HUES48 (cell line): ENCODE data around the gene A1CF.
"Not testable (repeated sequence)": the region's sequence is repeated elsewhere in the genome, so short reads cannot be mapped to it uniquely, and the experiment has no call there.

Source experiments
- H3K27ac ChIP-seq: one replicate; pipeline ENCODE4 v1.7.0; 2013; ENCODE audit warnings: low read depth, low read length, inconsistent platforms
- H3K27me3 ChIP-seq: 2 replicates; pipeline ENCODE4 v1.6.1; 2013; ENCODE audit warnings: mild to moderate bottlenecking, low read length; ENCODE audit not compliant: control insufficient read depth, insufficient read depth
- H3K36me3 ChIP-seq: 2 replicates; pipeline ENCODE4 v1.6.1; 2013; ENCODE audit warnings: low read length; ENCODE audit not compliant: control insufficient read depth, insufficient read depth
- H3K4me1 ChIP-seq: 2 replicates; pipeline ENCODE4 v1.6.1; 2013; ENCODE audit warnings: mild to moderate bottlenecking, low read length; ENCODE audit not compliant: control insufficient read depth, insufficient read depth
- H3K4me3 ChIP-seq: 2 replicates; pipeline ENCODE4 v1.5.1; 2013; ENCODE audit warnings: mild to moderate bottlenecking, low read depth, low read length
- H3K9ac ChIP-seq: 2 replicates; pipeline ENCODE4 v1.6.1; 2013; ENCODE audit warnings: mild to moderate bottlenecking, low read depth, low read length, moderate library complexity
- H3K9me3 ChIP-seq: 2 replicates; pipeline ENCODE4 v1.6.1; 2013; ENCODE audit warnings: low read length; ENCODE audit not compliant: control insufficient read depth, insufficient read depth

A1CF gene

GRCh38 chr10:50908366-50908765 lies 22.9 kb upstream of the A1CF start:
- Histone ChIP-seq H3K4me3 (no peak overlapping the region), H3K27me3 (no peaks in the 10 kb centered on the region), H3K9ac (no peak overlapping the region), H3K36me3 (no peaks in the 10 kb centered on the region), H3K27ac (no peak overlapping the region), H3K4me1 (no peaks in the 10 kb centered on the region), H3K9me3 (no peaks in the 10 kb centered on the region)

GRCh38 chr10:50905797-50906196 lies 20.4 kb upstream of the A1CF start:
- not testable (repeated sequence) for H3K4me3 ChIP-seq, H3K4me1 ChIP-seq, H3K27me3 ChIP-seq, H3K9me3 ChIP-seq, H3K9ac ChIP-seq, H3K27ac ChIP-seq, H3K36me3 ChIP-seq

GRCh38 chr10:50896721-50897120 lies 11.3 kb upstream of the A1CF start:
- no peak overlapping the region for H3K27ac ChIP-seq
- H3K4me3 ChIP-seq: no peak overlapping the region
- H3K27me3 ChIP-seq: no peaks in the 10 kb centered on the region
- no peaks in the 10 kb centered on the region for H3K4me1 ChIP-seq
- H3K36me3 ChIP-seq: no peaks in the 10 kb centered on the region
- H3K9me3 ChIP-seq: no peaks in the 10 kb centered on the region
- H3K9ac ChIP-seq: no peak overlapping the region

- Histone ChIP-seq H3K27ac (no peak overlapping the region), H3K4me3 (no peak overlapping the region), H3K9me3 (no peaks in the 10 kb centered on the region), H3K36me3 (no peaks in the 10 kb centered on the region), H3K4me1 (no peaks in the 10 kb centered on the region), H3K27me3 (no peaks in the 10 kb centered on the region), H3K9ac (no peak overlapping the region)
Measured at GRCh38 chr10:50894312-50894711, 8.9 kb upstream of the A1CF start.

GRCh38 chr10:50892467-50892866 lies 7.0 kb upstream of the A1CF start:
- H3K27ac ChIP-seq: no peak overlapping the region
- H3K9ac ChIP-seq: no peak overlapping the region
- H3K27me3 ChIP-seq: no peaks in the 10 kb centered on the region
- no peaks in the 10 kb centered on the region for H3K4me1 ChIP-seq
- H3K4me3 ChIP-seq: no peak overlapping the region
- no peaks in the 10 kb centered on the region for H3K36me3 ChIP-seq
- no peaks in the 10 kb centered on the region for H3K9me3 ChIP-seq

GRCh38 chr10:50884302-50884701 lies 1.1 kb downstream of the A1CF start:
- Histone ChIP-seq H3K36me3 (no peaks in the 10 kb centered on the region), H3K9ac (no peak overlapping the region), H3K27ac (no peak overlapping the region), H3K9me3 (no peaks in the 10 kb centered on the region), H3K27me3 (no peaks in the 10 kb centered on the region), H3K4me3 (no peak overlapping the region), H3K4me1 (no peaks in the 10 kb centered on the region)

GRCh38 chr10:50883629-50884028 lies 1.8 kb downstream of the A1CF start:
- no peak overlapping the region for H3K4me3 ChIP-seq
- no peaks in the 10 kb centered on the region for H3K27me3 ChIP-seq
- no peaks in the 10 kb centered on the region for H3K4me1 ChIP-seq
- H3K36me3 ChIP-seq: no peaks in the 10 kb centered on the region
- H3K27ac ChIP-seq: no peak overlapping the region
- H3K9me3 ChIP-seq: no peaks in the 10 kb centered on the region
- no peak overlapping the region for H3K9ac ChIP-seq

- Histone ChIP-seq H3K9ac (no peak overlapping the region), H3K9me3 (no peaks in the 10 kb centered on the region), H3K4me1 (no peaks in the 10 kb centered on the region), H3K36me3 (no peaks in the 10 kb centered on the region), H3K4me3 (no peak overlapping the region), H3K27me3 (no peaks in the 10 kb centered on the region), H3K27ac (no peak overlapping the region)
Measured at GRCh38 chr10:50882540-50882983, 2.9 kb downstream of the A1CF start.

GRCh38 chr10:50881046-50881445 lies 4.4 kb downstream of the A1CF start:
- H3K4me3 ChIP-seq, H3K4me1 ChIP-seq, H3K27ac ChIP-seq, H3K9ac ChIP-seq, H3K27me3 ChIP-seq, H3K9me3 ChIP-seq, H3K36me3 ChIP-seq: not testable (repeated sequence)

- Histone ChIP-seq H3K9me3 (no peaks in the 10 kb centered on the region), H3K27ac (no peak overlapping the region), H3K36me3 (no peaks in the 10 kb centered on the region), H3K4me3 (no peak overlapping the region), H3K9ac (no peak overlapping the region), H3K27me3 (no peaks in the 10 kb centered on the region), H3K4me1 (no peaks in the 10 kb centered on the region)
Measured at GRCh38 chr10:50876429-50876828, 9.0 kb downstream of the A1CF start.

- no peaks in the 10 kb centered on the region for H3K36me3 ChIP-seq
- H3K9me3 ChIP-seq: no peaks in the 10 kb centered on the region
- H3K9ac ChIP-seq: no peak overlapping the region
- no peaks in the 10 kb centered on the region for H3K4me1 ChIP-seq
- no peaks in the 10 kb centered on the region for H3K27me3 ChIP-seq
- H3K4me3 ChIP-seq: no peak overlapping the region
- H3K27ac ChIP-seq: no peak overlapping the region
Measured at GRCh38 chr10:50874723-50875122, 10.7 kb downstream of the A1CF start.

GRCh38 chr10:50866317-50866716 lies 19.1 kb downstream of the A1CF start:
- no peaks in the 10 kb centered on the region for H3K4me1 ChIP-seq
- H3K27ac ChIP-seq: no peak overlapping the region
- no peaks in the 10 kb centered on the region for H3K27me3 ChIP-seq
- H3K4me3 ChIP-seq: no peak overlapping the region
- H3K9ac ChIP-seq: no peak overlapping the region
- H3K9me3 ChIP-seq: no peaks in the 10 kb centered on the region
- no peaks in the 10 kb centered on the region for H3K36me3 ChIP-seq
